ENCODE measurements around the gene CHN2.

Gene CHN2

DNA sequence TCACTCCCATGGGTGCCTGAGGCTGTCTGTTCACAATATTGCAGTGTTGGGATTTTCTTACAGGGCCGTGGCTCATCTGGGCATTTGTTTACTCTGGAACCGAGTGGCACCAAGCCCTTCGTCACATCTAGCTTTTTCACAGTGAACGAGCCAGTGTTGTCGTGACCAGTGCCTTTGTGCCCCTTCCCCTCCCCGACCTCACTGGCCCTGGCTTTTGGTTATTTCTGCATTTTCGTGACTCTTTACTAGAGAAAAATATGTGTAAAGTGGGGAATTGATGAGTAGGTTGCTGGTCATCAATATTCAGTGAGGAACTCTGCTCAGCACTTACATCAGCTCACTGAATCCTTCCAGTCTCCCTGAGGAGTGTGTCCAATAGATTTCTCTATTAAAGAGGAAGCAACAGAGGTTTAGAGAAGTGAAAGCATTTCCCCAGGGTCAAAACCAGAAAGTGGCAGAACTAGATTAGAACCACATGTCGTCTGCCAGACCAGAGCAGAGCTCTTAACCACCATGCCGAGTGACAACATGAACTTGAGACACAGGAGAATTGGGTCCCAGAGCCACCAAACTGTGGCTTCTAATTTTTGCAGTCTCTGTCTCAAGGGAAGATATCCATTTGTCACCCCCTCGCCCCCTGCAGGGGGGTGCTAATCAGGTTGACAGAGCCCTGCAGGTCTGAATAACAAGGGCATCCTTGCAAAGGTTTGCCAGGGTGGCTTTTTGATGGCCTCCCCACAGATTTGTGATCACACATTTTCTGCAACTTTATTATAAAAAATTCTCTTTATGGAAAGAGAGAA lies 125.3 kb downstream of the CHN2 start:
- no peak for DNase-seq (ENCODE audit: low read depth)
- H3K4me3 ChIP-seq (ENCODE audit: low read depth, low read length), result no peak overlapping the region
- TF ChIP-seq, protein P1, sequence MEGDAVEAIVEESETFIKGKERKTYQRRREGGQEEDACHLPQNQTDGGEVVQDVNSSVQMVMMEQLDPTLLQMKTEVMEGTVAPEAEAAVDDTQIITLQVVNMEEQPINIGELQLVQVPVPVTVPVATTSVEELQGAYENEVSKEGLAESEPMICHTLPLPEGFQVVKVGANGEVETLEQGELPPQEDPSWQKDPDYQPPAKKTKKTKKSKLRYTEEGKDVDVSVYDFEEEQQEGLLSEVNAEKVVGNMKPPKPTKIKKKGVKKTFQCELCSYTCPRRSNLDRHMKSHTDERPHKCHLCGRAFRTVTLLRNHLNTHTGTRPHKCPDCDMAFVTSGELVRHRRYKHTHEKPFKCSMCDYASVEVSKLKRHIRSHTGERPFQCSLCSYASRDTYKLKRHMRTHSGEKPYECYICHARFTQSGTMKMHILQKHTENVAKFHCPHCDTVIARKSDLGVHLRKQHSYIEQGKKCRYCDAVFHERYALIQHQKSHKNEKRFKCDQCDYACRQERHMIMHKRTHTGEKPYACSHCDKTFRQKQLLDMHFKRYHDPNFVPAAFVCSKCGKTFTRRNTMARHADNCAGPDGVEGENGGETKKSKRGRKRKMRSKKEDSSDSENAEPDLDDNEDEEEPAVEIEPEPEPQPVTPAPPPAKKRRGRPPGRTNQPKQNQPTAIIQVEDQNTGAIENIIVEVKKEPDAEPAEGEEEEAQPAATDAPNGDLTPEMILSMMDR (IDR thresholded peaks at IDR 0.05; ENCODE audit: control insufficient read depth, extremely low read depth, insufficient read depth), result no peak

- H3K4me3 ChIP-seq (ENCODE audit: low read depth, low read length), result no peak overlapping the region
- DNase-seq (ENCODE audit: low read depth), result no peak
- TF ChIP-seq, protein P1 (IDR thresholded peaks at IDR 0.05; ENCODE audit: control insufficient read depth, extremely low read depth, insufficient read depth), result no peak
Measured at GRCh38 chr7:29320577-29320976, 126.0 kb downstream of the CHN2 start.

- TF ChIP-seq, protein P1 (IDR thresholded peaks at IDR 0.05; ENCODE audit: control insufficient read depth, extremely low read depth, insufficient read depth), result no peak
- no peak for DNase-seq (ENCODE audit: low read depth)
- H3K4me3 ChIP-seq (ENCODE audit: low read depth, low read length), result no peak overlapping the region
Measured at GRCh38 chr7:29322023-29322712, 127.6 kb downstream of the CHN2 start.

DNA sequence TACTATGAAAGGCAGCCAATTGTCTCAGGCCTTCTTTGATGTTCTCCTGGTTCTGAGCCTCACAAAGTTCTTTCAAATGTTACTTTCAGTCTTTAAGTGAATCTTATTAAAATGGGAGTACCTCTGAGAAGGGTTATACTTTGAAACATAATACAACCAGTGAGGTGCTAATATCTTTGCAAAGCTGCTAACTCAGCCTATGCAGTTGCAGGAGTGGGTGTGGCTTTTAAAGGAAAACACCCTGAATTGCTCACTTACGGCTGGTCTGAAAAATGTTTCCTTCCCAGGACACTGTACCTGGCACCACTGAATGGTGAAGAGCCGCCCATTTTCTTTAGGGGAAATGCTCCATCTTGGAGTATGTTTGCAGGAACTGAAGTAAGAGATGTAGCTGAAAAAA lies 130.9 kb downstream of the CHN2 start:
- TF ChIP-seq, protein P1 (IDR thresholded peaks at IDR 0.05; ENCODE audit: control insufficient read depth, extremely low read depth, insufficient read depth), result no peak
- no peak for DNase-seq (ENCODE audit: low read depth)
- H3K4me3 ChIP-seq (ENCODE audit: low read depth, low read length), result no peak overlapping the region

GRCh38 chr7:29326864-29327263 lies 132.3 kb downstream of the CHN2 start:
- no peak for DNase-seq (ENCODE audit: low read depth)
- no peak overlapping the region for H3K4me3 ChIP-seq (ENCODE audit: low read depth, low read length)
- TF ChIP-seq, protein P1 (IDR thresholded peaks at IDR 0.05; ENCODE audit: control insufficient read depth, extremely low read depth, insufficient read depth), result no peak

GRCh38 chr7:29327455-29327854 lies 132.9 kb downstream of the CHN2 start:
- DNase-seq (ENCODE audit: low read depth), result no peak
- TF ChIP-seq, protein P1 (IDR thresholded peaks at IDR 0.05; ENCODE audit: control insufficient read depth, extremely low read depth, insufficient read depth), result no peak

More at GRCh38 chr7:29327455-29327854, 132.9 kb downstream of the CHN2 start:
- no peak overlapping the region for H3K4me3 ChIP-seq (ENCODE audit: low read depth, low read length)

Measured in LNCaP clone FGC (cell line).